Suprapubic skin (tissue), 4 donors: ENCODE data around the gene PDC.

Experiments used
- POLR2A ChIP-seq, 2 donors: fragments of 450-650 bp; IDR thresholded peaks; one replicate each; pipeline ENCODE4 v1.6.1; 2017; ENCODE audit warnings: antibody characterized with exemption in 2 of 2, mild to moderate bottlenecking in 2 of 2, moderate library complexity in 2 of 2
- POLR2AphosphoS5 ChIP-seq, 3 donors: sonication (generic); formaldehyde crosslinking; IDR thresholded peaks; one replicate each; pipeline ENCODE4 v1.6.1; 2017; ENCODE audit warnings: antibody characterized with exemption in 3 of 3
- TF ChIP-seq, protein P1 (sequence below), 2 donors: fragments of 200-600 bp in 1 of 2; fragments of 450-650 bp in 1 of 2; sonication (generic) in 1 of 2; IDR thresholded peaks; one replicate each; pipeline ENCODE4 v1.5.1; 2016 to 2019; ENCODE audit warnings: antibody characterized with exemption in 2 of 2, mild to moderate bottlenecking in 1 of 2, moderate library complexity in 1 of 2

DNA sequence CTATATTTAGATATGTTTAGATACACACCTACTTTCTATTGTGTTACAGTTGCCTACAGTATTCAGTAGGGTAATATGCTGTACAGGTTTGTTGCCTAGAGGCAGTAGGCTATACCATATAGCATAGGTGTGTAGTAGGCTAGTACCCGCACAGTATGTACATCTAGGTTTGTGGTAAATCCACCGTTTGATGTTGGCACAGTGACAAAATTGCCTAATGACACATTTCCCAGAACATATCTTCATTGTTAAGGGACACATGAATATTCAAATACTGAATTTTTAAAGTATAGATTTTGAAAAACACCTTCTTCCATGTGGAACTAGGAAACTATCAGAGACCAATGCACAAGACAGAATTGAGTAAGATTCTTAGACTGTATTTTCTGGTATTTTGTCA lies 22.6 kb upstream of the PDC start:
- TF ChIP-seq, protein P1, sequence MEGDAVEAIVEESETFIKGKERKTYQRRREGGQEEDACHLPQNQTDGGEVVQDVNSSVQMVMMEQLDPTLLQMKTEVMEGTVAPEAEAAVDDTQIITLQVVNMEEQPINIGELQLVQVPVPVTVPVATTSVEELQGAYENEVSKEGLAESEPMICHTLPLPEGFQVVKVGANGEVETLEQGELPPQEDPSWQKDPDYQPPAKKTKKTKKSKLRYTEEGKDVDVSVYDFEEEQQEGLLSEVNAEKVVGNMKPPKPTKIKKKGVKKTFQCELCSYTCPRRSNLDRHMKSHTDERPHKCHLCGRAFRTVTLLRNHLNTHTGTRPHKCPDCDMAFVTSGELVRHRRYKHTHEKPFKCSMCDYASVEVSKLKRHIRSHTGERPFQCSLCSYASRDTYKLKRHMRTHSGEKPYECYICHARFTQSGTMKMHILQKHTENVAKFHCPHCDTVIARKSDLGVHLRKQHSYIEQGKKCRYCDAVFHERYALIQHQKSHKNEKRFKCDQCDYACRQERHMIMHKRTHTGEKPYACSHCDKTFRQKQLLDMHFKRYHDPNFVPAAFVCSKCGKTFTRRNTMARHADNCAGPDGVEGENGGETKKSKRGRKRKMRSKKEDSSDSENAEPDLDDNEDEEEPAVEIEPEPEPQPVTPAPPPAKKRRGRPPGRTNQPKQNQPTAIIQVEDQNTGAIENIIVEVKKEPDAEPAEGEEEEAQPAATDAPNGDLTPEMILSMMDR (IDR thresholded peaks at IDR 0.05), result no peak
- TF ChIP-seq POLR2AphosphoS5 (IDR thresholded peaks at IDR 0.05), result no peak
- no peak for TF ChIP-seq POLR2A (IDR thresholded peaks at IDR 0.05)
